MCF 10A (cell line): ENCODE results near the gene IMMP2L. TPM values are rescaled to one million over a fixed set of nuclear protein-coding genes. Genes with fewer than 3 reads are reported as not detected.
A peak's percentile ranks its signal among the peaks of the same experiment; 100 is the strongest.

Experiments used
- BruUV-seq: library from RNA; stranded (reverse); fragments of 400-500 nt; replicated peaks from 2 replicates; lab custom pipeline; 2021; lab: Mats Ljungman, UMichigan
- CTCF ChIA-PET: fragments of 300-600 bp; sonication (Branson Sonifier 250); formaldehyde crosslinking; extraction: SDS; loops from one replicate; lab custom pipeline; 2021; ENCODE audit warnings: antibody characterized with exemption, inconsistent platforms; lab: Yijun Ruan, JAX
- POLR2A ChIA-PET: fragments of 300-600, 350-650 bp; sonication (Branson Sonifier 250); formaldehyde crosslinking; extraction: SDS; loops from one replicate; lab custom pipeline; 2020; ENCODE audit warnings: antibody characterized with exemption, inconsistent platforms; lab: Yijun Ruan, JAX
- DNase-seq: peaks from one replicate; pipeline ENCODE4 v3.0.0-alpha.2; 2018; ENCODE audit not compliant: unreplicated experiment
- H3K27ac Mint-ChIP-seq: one replicate; pipeline ENCODE4 v1.8.0; 2022; ENCODE audit warnings: mild to moderate bottlenecking, low read depth, mixed read lengths; ENCODE audit not compliant: unreplicated experiment
- H3K27me3 Mint-ChIP-seq: one replicate; pipeline ENCODE4 v1.8.0; 2022; ENCODE audit warnings: mixed read lengths; ENCODE audit not compliant: insufficient read depth, unreplicated experiment
- H3K36me3 Mint-ChIP-seq: one replicate; pipeline ENCODE4 v1.8.0; 2022; ENCODE audit warnings: mild to moderate bottlenecking, moderate library complexity, mixed read lengths; ENCODE audit not compliant: insufficient read depth, unreplicated experiment
- H3K4me1 Mint-ChIP-seq: one replicate; pipeline ENCODE4 v1.8.0; 2022; ENCODE audit warnings: mixed read lengths; ENCODE audit not compliant: insufficient read depth, unreplicated experiment
- H3K4me3 Mint-ChIP-seq: one replicate; pipeline ENCODE4 v1.8.0; 2022; ENCODE audit warnings: mild to moderate bottlenecking, moderate library complexity, mixed read lengths; ENCODE audit not compliant: unreplicated experiment
- H3K9me3 Mint-ChIP-seq: one replicate; pipeline ENCODE4 v1.8.0; 2022; ENCODE audit warnings: mixed read lengths; ENCODE audit not compliant: unreplicated experiment
- CTCF ChIP-seq: fragments of 200-600 bp; IDR thresholded peaks from one replicate; pipeline ENCODE4 v1.8.0; 2022; ENCODE audit warnings: antibody characterized with exemption, mild to moderate bottlenecking; ENCODE audit not compliant: unreplicated experiment
- intact Hi-C: fragments of 100-400 bp; cut with micrococcal nuclease; formaldehyde crosslinking; loops from 2 replicates; pipeline ENCODE4 v1.14.1; 2022
- total RNA-seq: library from RNA; stranded (reverse); gene quantifications from 2 replicates; pipeline ENCODE4 v1.2.3, GENCODE V29; 2022

Gene IMMP2L
- total RNA-seq, 1 experiment from 2014 or later: 23.7 TPM

GRCh38 chr7:111080495-111081105 is 481.7 kb downstream of the IMMP2L start:
- BruUV-seq: no TSS peak
- H3K27me3 Mint-ChIP-seq: no peaks in the 10 kb centered on the region
- no peaks in the 10 kb centered on the region for H3K9me3 Mint-ChIP-seq

DNA sequence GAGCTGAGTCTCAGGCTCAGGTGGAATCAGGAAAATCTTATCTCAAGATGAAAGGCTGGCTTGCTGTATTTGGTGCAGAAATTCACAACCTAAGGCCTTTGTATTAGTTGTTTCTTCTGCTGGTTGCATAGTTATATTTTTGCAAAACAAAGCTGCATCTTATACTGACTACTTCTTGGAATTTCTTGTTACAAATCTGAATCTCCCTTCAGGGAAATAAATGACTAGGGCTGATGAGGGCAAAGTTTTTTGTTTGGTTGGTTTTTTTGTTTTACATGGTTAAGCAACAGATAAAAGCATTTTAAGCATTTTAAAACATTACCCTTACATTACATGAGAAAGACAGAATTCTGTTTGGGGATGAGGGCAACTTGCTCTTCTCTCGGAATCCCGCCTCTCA is 485.3 kb downstream of the IMMP2L start:
- Mint-ChIP-seq H3K36me3 (peaks cover 7% of the 10 kb centered on the region), H3K9me3 (no peaks in the 10 kb centered on the region), H3K4me1 (peaks cover 22% of the 10 kb centered on the region), H3K27ac (no peak overlapping the region), H3K4me3 (no peak overlapping the region), H3K27me3 (no peaks in the 10 kb centered on the region)
- DNase-seq: no peak
- BruUV-seq: no TSS peak
- CTCF ChIA-PET: interaction anchor here (0.7 to 0.8 kb wide), 2 partner anchors 12 to 1234 kb away, joined by 3 to 4 read pairs; no protein-coding TSS in a partner anchor
- intact Hi-C loops: no loop called here
- POLR2A ChIA-PET: no interaction called here
- TF ChIP-seq CTCF: no peak

More at GRCh38 chr7:111080495-111081105, 481.7 kb downstream of the IMMP2L start:
- no peaks in the 10 kb centered on the region for H3K4me1 Mint-ChIP-seq
- no peak for TF ChIP-seq CTCF
- H3K27ac Mint-ChIP-seq: no peak overlapping the region
- ChIA-PET POLR2A (no interaction called here), CTCF (no interaction called here)
- peaks cover 5% of the 10 kb centered on the region for H3K36me3 Mint-ChIP-seq
- no peak overlapping the region for H3K4me3 Mint-ChIP-seq
- DNase-seq: no peak
- intact Hi-C loops: no loop called here

DNA sequence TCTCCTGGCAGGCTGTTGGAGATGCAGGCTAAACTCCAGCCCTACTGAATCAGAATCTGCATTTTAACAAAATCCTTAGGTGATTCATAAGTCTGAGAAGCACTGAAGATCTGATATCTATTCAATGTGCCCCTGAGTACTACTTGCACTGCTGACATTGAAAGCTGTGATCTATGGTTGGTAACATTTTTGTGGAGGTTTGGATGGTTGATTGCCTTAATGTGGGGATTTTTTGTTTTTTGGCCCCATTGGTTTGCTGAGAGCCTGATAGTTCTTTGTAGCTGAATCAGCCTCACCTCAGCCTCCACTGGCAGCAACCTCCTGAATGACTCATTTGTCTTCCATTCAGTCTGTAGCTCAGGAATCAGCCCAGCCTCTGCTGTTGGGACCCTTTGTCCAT is 486.1 kb downstream of the IMMP2L start:
- H3K27me3 Mint-ChIP-seq: no peaks in the 10 kb centered on the region
- no peak for TF ChIP-seq CTCF
- H3K4me3 Mint-ChIP-seq: no peak overlapping the region
- peaks cover 7% of the 10 kb centered on the region for H3K36me3 Mint-ChIP-seq
- no peaks in the 10 kb centered on the region for H3K9me3 Mint-ChIP-seq
- peaks cover 28% of the 10 kb centered on the region for H3K4me1 Mint-ChIP-seq
- peak overlapping the region; percentile 36 for H3K27ac Mint-ChIP-seq
- DNase-seq: peak; percentile 36
- BruUV-seq: no TSS peak
- ChIA-PET CTCF (interaction anchor here (0.8 kb wide), 1 partner anchor 1233 kb away, joined by 3 read pairs; no protein-coding TSS in a partner anchor), POLR2A (no interaction called here)
- intact Hi-C loops: no loop called here

GRCh38 chr7:111075498-111075897 is 486.8 kb downstream of the IMMP2L start:
- no peaks in the 10 kb centered on the region for H3K9me3 Mint-ChIP-seq
- intact Hi-C loops: no loop called here
- CTCF ChIA-PET: interaction anchor here (0.7 kb wide), 1 partner anchor 103 kb away, joined by 3 read pairs; no protein-coding TSS in a partner anchor
- TF ChIP-seq CTCF: no peak
- no TSS peak for BruUV-seq
- H3K4me1 Mint-ChIP-seq: peaks cover 28% of the 10 kb centered on the region
- no peak overlapping the region for H3K27ac Mint-ChIP-seq
- H3K36me3 Mint-ChIP-seq: peaks cover 7% of the 10 kb centered on the region
- no peak overlapping the region for H3K4me3 Mint-ChIP-seq
- POLR2A ChIA-PET: no interaction called here
- no peak for DNase-seq
- H3K27me3 Mint-ChIP-seq: no peaks in the 10 kb centered on the region
